Tibial nerve (tissue), 4 donors: ENCODE data around the gene CDAN1.
"Not testable (repeated sequence)": the region's sequence is repeated elsewhere in the genome, so short reads cannot be mapped to it uniquely, and the experiment has no call there.

ENCODE experiments used
- CTCF ChIP-seq, 5 experiments: fragments of 200-600 bp in 3 of 5; fragments of 450-650 bp in 2 of 5; sonication (generic) in 3 of 5; IDR thresholded peaks; one replicate each; pipeline ENCODE4 v1.5.1; 2016 to 2019; ENCODE audit warnings: antibody characterized with exemption in 5 of 5, mild to moderate bottlenecking in 3 of 5, moderate library complexity in 2 of 5
- EP300 ChIP-seq, 2 donors: sonication (generic); formaldehyde crosslinking; IDR thresholded peaks; one replicate each; pipeline ENCODE4 v1.6.1; 2017; ENCODE audit warnings: antibody characterized with exemption in 2 of 2, mild to moderate bottlenecking in 1 of 2
- POLR2A ChIP-seq, 2 donors: fragments of 450-650 bp; IDR thresholded peaks; one replicate each; pipeline ENCODE4 v1.6.1; 2017; ENCODE audit warnings: antibody characterized with exemption in 2 of 2, mild to moderate bottlenecking in 2 of 2, moderate library complexity in 2 of 2

- TF ChIP-seq CTCF, POLR2A, EP300 (IDR thresholded peaks at IDR 0.05): not testable (repeated sequence)
These were observed 24.9 kb upstream of the CDAN1 start for GRCh38 chr15:42761813-42762212.
